Gastrocnemius medialis (tissue), 4 donors: ENCODE data around the gene UBL4A.

Source experiments
- POLR2A ChIP-seq, 2 donors: fragments of 450-650 bp; IDR thresholded peaks; one replicate each; pipeline ENCODE4 v1.6.1; 2017; ENCODE audit warnings: antibody characterized with exemption in 2 of 2, mild to moderate bottlenecking in 2 of 2, moderate library complexity in 2 of 2
- TF ChIP-seq, protein P1 (sequence below), 5 experiments: fragments of 450-650 bp in 3 of 5; fragments of 200-600 bp in 2 of 5; sonication (generic) in 2 of 5; IDR thresholded peaks in 4 of 5; conservative IDR thresholded peaks in 1 of 5; 1 replicate in 4 of 5; 2 replicates in 1 of 5; pipeline ENCODE4 v1.5.1; 2016 to 2019; ENCODE audit warnings: antibody characterized with exemption in 5 of 5, mild to moderate bottlenecking in 3 of 5, moderate library complexity in 3 of 5

DNA sequence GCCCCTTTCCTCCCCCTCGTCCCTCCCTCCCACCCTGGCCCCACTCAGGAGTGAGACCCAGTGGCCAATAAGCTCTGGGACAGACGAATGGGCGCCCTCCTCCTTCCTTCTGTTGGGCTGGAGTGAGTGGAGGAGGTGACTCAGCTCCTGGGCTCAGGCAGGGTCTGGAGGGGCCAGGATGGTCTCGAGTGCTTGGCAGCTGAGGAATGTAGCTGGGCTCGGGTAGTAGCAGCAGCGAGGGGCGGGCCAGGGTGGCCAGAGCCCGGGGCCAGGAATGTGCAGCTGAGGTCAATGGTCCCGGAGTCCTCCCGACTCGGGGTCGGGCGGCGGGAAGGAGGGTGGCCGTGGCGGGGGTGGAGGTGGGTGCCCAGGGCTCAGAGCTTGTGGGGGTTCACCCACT, 45.2 kb upstream of the UBL4A start:
- TF ChIP-seq, protein P1, sequence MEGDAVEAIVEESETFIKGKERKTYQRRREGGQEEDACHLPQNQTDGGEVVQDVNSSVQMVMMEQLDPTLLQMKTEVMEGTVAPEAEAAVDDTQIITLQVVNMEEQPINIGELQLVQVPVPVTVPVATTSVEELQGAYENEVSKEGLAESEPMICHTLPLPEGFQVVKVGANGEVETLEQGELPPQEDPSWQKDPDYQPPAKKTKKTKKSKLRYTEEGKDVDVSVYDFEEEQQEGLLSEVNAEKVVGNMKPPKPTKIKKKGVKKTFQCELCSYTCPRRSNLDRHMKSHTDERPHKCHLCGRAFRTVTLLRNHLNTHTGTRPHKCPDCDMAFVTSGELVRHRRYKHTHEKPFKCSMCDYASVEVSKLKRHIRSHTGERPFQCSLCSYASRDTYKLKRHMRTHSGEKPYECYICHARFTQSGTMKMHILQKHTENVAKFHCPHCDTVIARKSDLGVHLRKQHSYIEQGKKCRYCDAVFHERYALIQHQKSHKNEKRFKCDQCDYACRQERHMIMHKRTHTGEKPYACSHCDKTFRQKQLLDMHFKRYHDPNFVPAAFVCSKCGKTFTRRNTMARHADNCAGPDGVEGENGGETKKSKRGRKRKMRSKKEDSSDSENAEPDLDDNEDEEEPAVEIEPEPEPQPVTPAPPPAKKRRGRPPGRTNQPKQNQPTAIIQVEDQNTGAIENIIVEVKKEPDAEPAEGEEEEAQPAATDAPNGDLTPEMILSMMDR (IDR thresholded peaks at IDR 0.05 in 4 of 5, conservative IDR thresholded peaks at IDR 0.05 in 1 of 5), result no peak
- TF ChIP-seq POLR2A (IDR thresholded peaks at IDR 0.05), result no peak
